ENCODE data around the gene EXOSC5. TPM values are rescaled to one million over a fixed set of nuclear protein-coding genes. Genes with fewer than 3 reads are reported as not detected.

The EXOSC5 gene
- total RNA-seq, 4 donors from 2014 or later = 11.4 to 16.0 (median 14.2) TPM

GRCh38 chr19:41425174-41426115 lies 28.3 kb upstream of the EXOSC5 start:
- Histone ChIP-seq H3K27me3 (no peaks in the 10 kb centered on the region), H3K4me1 (peaks cover 0 to 40% (median 20%) of the 10 kb centered on the region in 3 donors), H3K36me3 (peaks cover 0 to 65% of the 10 kb centered on the region in 2 donors), H3K27ac (peak overlapping the region in 1 of 4 donors; percentile 85), H3K9me3 (no peaks in the 10 kb centered on the region), H3K4me3 (no peak overlapping the region)
- 67 to 97% methylated on average over 1 to 7 of the region's 28 CpGs for WGBS, 2 donors (ENCODE audit: low coverage in 1 of 2)
- no peak for ATAC-seq
- TF ChIP-seq CTCF (IDR thresholded peaks at IDR 0.05) (no peak), EP300 (IDR thresholded peaks at IDR 0.05) (no peak), POLR2AphosphoS5 (IDR thresholded peaks at IDR 0.05) (no peak), POLR2A (IDR thresholded peaks at IDR 0.05) (no peak)

- H3K27ac ChIP-seq = no peak overlapping the region
- peaks cover 0 to 71% of the 10 kb centered on the region in 2 donors for H3K36me3 ChIP-seq
- no peak for ATAC-seq
- no peak overlapping the region for H3K4me3 ChIP-seq
- TF ChIP-seq POLR2AphosphoS5 (IDR thresholded peaks at IDR 0.05) = no peak
- no peak for TF ChIP-seq CTCF (IDR thresholded peaks at IDR 0.05)
- no peak for TF ChIP-seq EP300 (IDR thresholded peaks at IDR 0.05)
- TF ChIP-seq POLR2A (IDR thresholded peaks at IDR 0.05) = no peak
- H3K4me1 ChIP-seq = peaks cover 0 to 40% (median 20%) of the 10 kb centered on the region in 3 donors
- no peaks in the 10 kb centered on the region for H3K9me3 ChIP-seq
- WGBS, 2 donors (ENCODE audit: low coverage in 1 of 2) = 90% methylated on average over 2 of the region's 21 CpGs; no CpG with 5 or more reads in 1 of the 2 donors
- H3K27me3 ChIP-seq = no peaks in the 10 kb centered on the region
These were observed 27.4 kb upstream of the EXOSC5 start for GRCh38 chr19:41424335-41425173.

GRCh38 chr19:41422955-41423354 lies 25.8 kb upstream of the EXOSC5 start:
- H3K27me3 ChIP-seq = no peaks in the 10 kb centered on the region
- WGBS, 2 donors (ENCODE audit: low coverage in 1 of 2) = 100% methylated on average over 2 of the region's 12 CpGs; no CpG with 5 or more reads in 1 of the 2 donors
- H3K4me1 ChIP-seq = peaks cover 0 to 31% (median 13%) of the 10 kb centered on the region in 3 donors
- no peak for TF ChIP-seq CTCF (IDR thresholded peaks at IDR 0.05)
- no peak for TF ChIP-seq POLR2A (IDR thresholded peaks at IDR 0.05)
- TF ChIP-seq POLR2AphosphoS5 (IDR thresholded peaks at IDR 0.05) = no peak
- no peak for TF ChIP-seq EP300 (IDR thresholded peaks at IDR 0.05)
- peaks cover 0 to 87% of the 10 kb centered on the region in 2 donors for H3K36me3 ChIP-seq
- no peak overlapping the region for H3K4me3 ChIP-seq
- H3K9me3 ChIP-seq = no peaks in the 10 kb centered on the region
- ATAC-seq = no peak
- H3K27ac ChIP-seq = no peak overlapping the region

GRCh38 chr19:41422456-41422855 lies 25.3 kb upstream of the EXOSC5 start:
- Histone ChIP-seq H3K27ac (no peak overlapping the region), H3K9me3 (no peaks in the 10 kb centered on the region), H3K4me1 (peaks cover 0 to 26% (median 13%) of the 10 kb centered on the region in 3 donors), H3K36me3 (peaks cover 0 to 92% of the 10 kb centered on the region in 2 donors), H3K4me3 (no peak overlapping the region), H3K27me3 (no peaks in the 10 kb centered on the region)
- TF ChIP-seq CTCF (IDR thresholded peaks at IDR 0.05) = no peak
- TF ChIP-seq POLR2AphosphoS5 (IDR thresholded peaks at IDR 0.05) = no peak
- TF ChIP-seq POLR2A (IDR thresholded peaks at IDR 0.05) = no peak
- no peak for TF ChIP-seq EP300 (IDR thresholded peaks at IDR 0.05)
- 0 to 92% methylated on average over 1 to 13 of the region's 18 CpGs for WGBS, 2 donors (ENCODE audit: low coverage in 1 of 2)
- no peak for ATAC-seq
